Measurements from ENCODE around the gene CYB5R2. TPM values are rescaled to one million over a fixed set of nuclear protein-coding genes. Genes with fewer than 3 reads are reported as not detected.

The CYB5R2 gene
- total RNA-seq, 2 experiments from 2014 or later = not detected

- Histone ChIP-seq H3K9me3 (ENCODE audit: low read length) (no peaks in the 10 kb centered on the region), H3K27ac (ENCODE audit: low read depth, low read length, poor library complexity, severe bottlenecking) (no peak overlapping the region), H3K4me2 (ENCODE audit: low read length) (no peak overlapping the region), H3K79me2 (ENCODE audit: insufficient read depth, low read depth, low read length) (no peaks in the 10 kb centered on the region), H3K4me3 (ENCODE audit: low read depth, low read length, poor library complexity, severe bottlenecking) (no peak overlapping the region), H3K4me1 (ENCODE audit: insufficient read depth, low read length, poor library complexity, severe bottlenecking) (no peaks in the 10 kb centered on the region), H4K20me1 (ENCODE audit: insufficient read depth, low read length) (no peaks in the 10 kb centered on the region), H2AFZ (ENCODE audit: low read length) (no peak overlapping the region), H3K9me2 (ENCODE audit: insufficient read depth, low read length) (no peaks in the 10 kb centered on the region), H3K36me3 (ENCODE audit: insufficient read depth, low read length) (peaks cover 64% of the 10 kb centered on the region)
- TF ChIP-seq CTCF (conservative IDR thresholded peaks at IDR 0.05; ENCODE audit: low read length) (no peak), EZH2phosphoT487 (IDR thresholded peaks at IDR 0.05; ENCODE audit: borderline replicate concordance, low read depth, low read length) (no peak)
- ChIA-PET CTCF (ENCODE audit: unreplicated experiment) (no interaction called here), POLR2A (interaction anchor here (1.1 kb wide), 1 partner anchor 9 kb away, joined by 3 read pairs; no protein-coding TSS in a partner anchor)
- no peak for DNase-seq (ENCODE audit: low spot score)
- intact Hi-C loops (cut with micrococcal nuclease; ENCODE audit: unreplicated experiment) = no loop called here
- no TSS peak for BruUV-seq (replicated peaks)
Measured at GRCh38 chr11:7656704-7657103, 16.6 kb downstream of the CYB5R2 start.

GRCh38 chr11:7655253-7656217 is 17.8 kb downstream of the CYB5R2 start:
- no peak for DNase-seq (ENCODE audit: low spot score)
- ChIA-PET CTCF (ENCODE audit: unreplicated experiment) (no interaction called here), POLR2A (no interaction called here)
- no peak overlapping the region for H2AFZ ChIP-seq (ENCODE audit: low read length)
- no peak for TF ChIP-seq EZH2phosphoT487 (IDR thresholded peaks at IDR 0.05; ENCODE audit: borderline replicate concordance, low read depth, low read length)
- no peak for TF ChIP-seq CTCF (conservative IDR thresholded peaks at IDR 0.05; ENCODE audit: low read length)
- peaks cover 76% of the 10 kb centered on the region for H3K36me3 ChIP-seq (ENCODE audit: insufficient read depth, low read length)
- BruUV-seq (replicated peaks) = no TSS peak
- no peaks in the 10 kb centered on the region for H3K9me2 ChIP-seq (ENCODE audit: insufficient read depth, low read length)
- no peaks in the 10 kb centered on the region for H3K79me2 ChIP-seq (ENCODE audit: insufficient read depth, low read depth, low read length)
- no peak overlapping the region for H3K4me3 ChIP-seq (ENCODE audit: low read depth, low read length, poor library complexity, severe bottlenecking)
- H4K20me1 ChIP-seq (ENCODE audit: insufficient read depth, low read length) = no peaks in the 10 kb centered on the region
- no peak overlapping the region for H3K27ac ChIP-seq (ENCODE audit: low read depth, low read length, poor library complexity, severe bottlenecking)
- no peaks in the 10 kb centered on the region for H3K9me3 ChIP-seq (ENCODE audit: low read length)
- intact Hi-C loops (cut with micrococcal nuclease; ENCODE audit: unreplicated experiment) = no loop called here
- no peak overlapping the region for H3K4me2 ChIP-seq (ENCODE audit: low read length)
- H3K4me1 ChIP-seq (ENCODE audit: insufficient read depth, low read length, poor library complexity, severe bottlenecking) = no peaks in the 10 kb centered on the region

- H3K4me3 ChIP-seq (ENCODE audit: low read depth, low read length, poor library complexity, severe bottlenecking) = no peak overlapping the region
- intact Hi-C loops (cut with micrococcal nuclease; ENCODE audit: unreplicated experiment) = no loop called here
- H3K79me2 ChIP-seq (ENCODE audit: insufficient read depth, low read depth, low read length) = no peaks in the 10 kb centered on the region
- H3K4me2 ChIP-seq (ENCODE audit: low read length) = no peak overlapping the region
- BruUV-seq (replicated peaks) = no TSS peak
- H2AFZ ChIP-seq (ENCODE audit: low read length) = no peak overlapping the region
- H3K36me3 ChIP-seq (ENCODE audit: insufficient read depth, low read length) = peaks cover 88% of the 10 kb centered on the region
- no peaks in the 10 kb centered on the region for H4K20me1 ChIP-seq (ENCODE audit: insufficient read depth, low read length)
- no peaks in the 10 kb centered on the region for H3K9me3 ChIP-seq (ENCODE audit: low read length)
- POLR2A ChIA-PET = no interaction called here
- no peak overlapping the region for H3K27ac ChIP-seq (ENCODE audit: low read depth, low read length, poor library complexity, severe bottlenecking)
- no peak for TF ChIP-seq EZH2phosphoT487 (IDR thresholded peaks at IDR 0.05; ENCODE audit: borderline replicate concordance, low read depth, low read length)
- no peak for TF ChIP-seq CTCF (conservative IDR thresholded peaks at IDR 0.05; ENCODE audit: low read length)
- no peak for DNase-seq (ENCODE audit: low spot score)
- no peaks in the 10 kb centered on the region for H3K4me1 ChIP-seq (ENCODE audit: insufficient read depth, low read length, poor library complexity, severe bottlenecking)
- no peaks in the 10 kb centered on the region for H3K9me2 ChIP-seq (ENCODE audit: insufficient read depth, low read length)
- CTCF ChIA-PET (ENCODE audit: unreplicated experiment) = no interaction called here
Measured at GRCh38 chr11:7654195-7654705, 19.1 kb downstream of the CYB5R2 start.

Measured in OCI-LY7 (cell line).